Measurements from ENCODE around the gene RAB19. TPM values are rescaled to one million over a fixed set of nuclear protein-coding genes. Genes with fewer than 3 reads are reported as not detected.

RAB19 gene
- total and polyA plus RNA-seq, 12 donors: not detected

DNA sequence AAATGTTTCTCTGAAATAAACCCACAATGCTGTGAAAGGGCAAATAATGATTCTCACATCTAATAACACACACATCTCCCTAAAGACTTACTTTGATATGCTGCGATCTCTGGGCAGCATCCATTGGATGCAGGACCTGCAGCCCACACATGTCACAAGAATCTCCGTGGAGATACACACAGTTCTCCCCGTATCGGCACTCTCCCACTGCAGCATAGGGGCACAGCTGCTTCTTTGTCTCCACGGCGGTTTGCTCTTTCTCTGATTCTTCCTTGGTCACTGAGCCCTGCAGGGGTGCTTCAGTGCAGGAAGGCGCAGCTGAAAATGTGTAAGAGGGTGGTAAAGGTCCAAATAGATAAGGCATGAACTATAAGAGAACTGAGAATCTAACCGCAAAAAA is 55.1 kb downstream of the RAB19 start:
- intact Hi-C loops (cut with DNase I): no loop called here
- TF ChIP-seq, protein P1, sequence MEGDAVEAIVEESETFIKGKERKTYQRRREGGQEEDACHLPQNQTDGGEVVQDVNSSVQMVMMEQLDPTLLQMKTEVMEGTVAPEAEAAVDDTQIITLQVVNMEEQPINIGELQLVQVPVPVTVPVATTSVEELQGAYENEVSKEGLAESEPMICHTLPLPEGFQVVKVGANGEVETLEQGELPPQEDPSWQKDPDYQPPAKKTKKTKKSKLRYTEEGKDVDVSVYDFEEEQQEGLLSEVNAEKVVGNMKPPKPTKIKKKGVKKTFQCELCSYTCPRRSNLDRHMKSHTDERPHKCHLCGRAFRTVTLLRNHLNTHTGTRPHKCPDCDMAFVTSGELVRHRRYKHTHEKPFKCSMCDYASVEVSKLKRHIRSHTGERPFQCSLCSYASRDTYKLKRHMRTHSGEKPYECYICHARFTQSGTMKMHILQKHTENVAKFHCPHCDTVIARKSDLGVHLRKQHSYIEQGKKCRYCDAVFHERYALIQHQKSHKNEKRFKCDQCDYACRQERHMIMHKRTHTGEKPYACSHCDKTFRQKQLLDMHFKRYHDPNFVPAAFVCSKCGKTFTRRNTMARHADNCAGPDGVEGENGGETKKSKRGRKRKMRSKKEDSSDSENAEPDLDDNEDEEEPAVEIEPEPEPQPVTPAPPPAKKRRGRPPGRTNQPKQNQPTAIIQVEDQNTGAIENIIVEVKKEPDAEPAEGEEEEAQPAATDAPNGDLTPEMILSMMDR (IDR thresholded peaks at IDR 0.05): no peak
- DNase-seq (no peak), ATAC-seq (no peak)
- Histone ChIP-seq H3K27me3 (no peaks in the 10 kb centered on the region), H3K27ac (no peak overlapping the region), H3K36me3 (peaks cover 0 to 98% (median 58%) of the 10 kb centered on the region in 9 donors), H3K4me3 (no peak overlapping the region), H3K4me1 (no peaks in the 10 kb centered on the region), H3K9me3 (no peaks in the 10 kb centered on the region)
- whole genome bisulfite sequencing, 2 donors: 83 to 89% methylated on average over 8 of the region's 8 CpGs

GRCh38 chr7:140463111-140463510 is 59.3 kb downstream of the RAB19 start:
- H3K27ac ChIP-seq: no peak overlapping the region
- TF ChIP-seq, protein P1 (IDR thresholded peaks at IDR 0.05): no peak
- 96 to 98% methylated on average over 2 of the region's 2 CpGs for WGBS, 2 donors
- DNase-seq (no peak), ATAC-seq (no peak)
- H3K9me3 ChIP-seq: no peaks in the 10 kb centered on the region
- H3K4me1 ChIP-seq: no peaks in the 10 kb centered on the region
- no peaks in the 10 kb centered on the region for H3K27me3 ChIP-seq
- H3K36me3 ChIP-seq: peaks cover 0 to 97% (median 44%) of the 10 kb centered on the region in 9 donors
- no peak overlapping the region for H3K4me3 ChIP-seq
- intact Hi-C loops (cut with DNase I): no loop called here

GRCh38 chr7:140475747-140476333 is 72.0 kb downstream of the RAB19 start:
- Histone ChIP-seq H3K4me3 (no peak overlapping the region), H3K4me1 (peaks cover 4 to 38% (median 27%) of the 10 kb centered on the region in 9 donors), H3K36me3 (peaks cover 0 to 17% (median under 1%) of the 10 kb centered on the region in 9 donors), H3K27me3 (no peaks in the 10 kb centered on the region), H3K9me3 (no peaks in the 10 kb centered on the region), H3K27ac (no peak overlapping the region)
- TF ChIP-seq, protein P1 (IDR thresholded peaks at IDR 0.05): peak; percentile 20 to 71 (median 62)
- WGBS, 2 donors: 56 to 61% methylated on average over 2 of the region's 2 CpGs
- DNase-seq (peak in 1 of 2 donors; percentile 36), ATAC-seq (no peak)
- intact Hi-C loops (cut with DNase I): loop anchor here in 7 of 10 donors (5.0 to 10.0 kb wide), 2 partner anchors 176 to 539 kb away; partner anchors contain the start of gene MRPS33 (in 2 of the 7)

- no peak for DNase-seq
- H3K9me3 ChIP-seq: no peaks in the 10 kb centered on the region
- ATAC-seq: no peak
- TF ChIP-seq, protein P1 (IDR thresholded peaks at IDR 0.05): no peak
- H3K36me3 ChIP-seq: peaks cover 0 to 8% (median 0%) of the 10 kb centered on the region in 9 donors
- H3K4me1 ChIP-seq: peaks cover 4 to 38% (median 27%) of the 10 kb centered on the region in 9 donors
- intact Hi-C loops (cut with DNase I): loop anchor here in 7 of 10 donors (5.0 to 10.0 kb wide), 2 partner anchors 176 to 538 kb away; partner anchors contain the start of gene MRPS33 (in 2 of the 7)
- H3K27ac ChIP-seq: peak overlapping the region in 3 of 10 donors; percentile 30 to 94 (median 92)
- whole genome bisulfite sequencing, 2 donors: 73 to 74% methylated on average over 11 of the region's 11 CpGs
- no peaks in the 10 kb centered on the region for H3K27me3 ChIP-seq
- peak overlapping the region in 4 of 10 donors; percentile 92 to 99 (median 97) for H3K4me3 ChIP-seq
Observed at GRCh38 chr7:140476698-140477261, 72.9 kb downstream of the RAB19 start.

Other genes starting within 250 kb of the RAB19 start
- gene KDM7A, start 227.1 kb upstream of the RAB19 start, total RNA-seq: 10 to 100 TPM in 9 of 10 donors, 1 to 10 TPM in 1; 8.9 to 16.4 (median 12.4) TPM
- 1 to 10 TPM; 2.7 to 3.9 TPM for gene KDM7A, start 227.1 kb upstream of the RAB19 start, polyA plus RNA-seq
- gene SLC37A3, start 5.5 kb upstream of the RAB19 start, total RNA-seq: 10 to 100 TPM in 5 of 10 donors, 1 to 10 TPM in 5; 5.2 to 14.1 (median 10.1) TPM
- 10 to 100 TPM in 1 of 2 donors, 1 to 10 TPM in 1; 7.3 to 16.6 TPM for gene SLC37A3, start 5.5 kb upstream of the RAB19 start, polyA plus RNA-seq
- gene MKRN1, start 75.4 kb downstream of the RAB19 start, total RNA-seq: 100 to 1,000 TPM in 4 of 10 donors, 10 to 100 TPM in 6; 80.6 to 113 (median 92.0) TPM
- gene MKRN1, start 75.4 kb downstream of the RAB19 start, polyA plus RNA-seq: 10 to 100 TPM; 38.5 to 42.0 TPM
- 10 to 100 TPM in 5 of 10 donors, 1 to 10 TPM in 5; 6.9 to 16.9 (median 10.4) TPM for gene DENND2A, start 236.8 kb downstream of the RAB19 start, total RNA-seq
- 1 to 10 TPM; 3.8 to 9.2 TPM for gene DENND2A, start 236.8 kb downstream of the RAB19 start, polyA plus RNA-seq

Measured in heart right ventricle (tissue), 16 donors.